CD4-positive, alpha-beta T cell (primary cell): ENCODE data around the gene ECT2L. TPM values are rescaled to one million over a fixed set of nuclear protein-coding genes. Genes with fewer than 3 reads are reported as not detected.

ENCODE experiments used
- ATAC-seq: fragments of 200-7000 bp; cut with Tn5 transposase; one replicate; pipeline ENCODE4 v1.10.0; 2022; ENCODE audit warnings: mild to moderate bottlenecking; ENCODE audit not compliant: poor library complexity
- CTCF ChIA-PET: fragments of 350-600 bp; sonication (Branson Sonifier 250); formaldehyde crosslinking; loops from one replicate; lab custom pipeline; 2021; ENCODE audit warnings: antibody characterized with exemption, inconsistent platforms; lab: Charles Lee
- POLR2A ChIA-PET: fragments of 350-600 bp; sonication (Branson Sonifier 250); formaldehyde crosslinking; loops from one replicate; lab custom pipeline; 2021; ENCODE audit warnings: antibody characterized with exemption, inconsistent platforms; lab: Charles Lee
- DNase-seq, 14 experiments: peaks; one replicate each; pipeline ENCODE4 v3.0.0-alpha.2; 2013 to 2020; ENCODE audit warnings: mixed read lengths in 2 of 14
- H3K27ac ChIP-seq, 2 donors: one replicate each; pipeline versions ENCODE4 v1.5.1 to v1.7.0; 2013; ENCODE audit warnings: low read length in 2 of 2, low read depth in 1 of 2, mild to moderate bottlenecking in 1 of 2
- H3K27me3 ChIP-seq, 2 experiments: 1 replicate in 1 of 2; 2 replicates in 1 of 2; pipeline versions ENCODE4 v1.6.1 to v1.7.0; 2013; ENCODE audit warnings: low read length in 2 of 2, control low read depth in 1 of 2, mild to moderate bottlenecking in 1 of 2, moderate library complexity in 1 of 2; ENCODE audit not compliant: insufficient read depth in 2 of 2, control insufficient read depth in 1 of 2
- H3K36me3 ChIP-seq: one replicate; pipeline ENCODE4 v1.6.1; 2013; ENCODE audit warnings: low read length, control low read depth; ENCODE audit not compliant: insufficient read depth
- H3K4me1 ChIP-seq: one replicate; pipeline ENCODE4 v1.6.1; 2013; ENCODE audit warnings: low read length, control low read depth; ENCODE audit not compliant: insufficient read depth
- H3K4me3 ChIP-seq: one replicate; pipeline ENCODE4 v1.5.1; 2013; ENCODE audit warnings: mild to moderate bottlenecking, low read length, moderate library complexity
- H3K9me3 ChIP-seq, 2 experiments: 1 replicate in 1 of 2; 2 replicates in 1 of 2; pipeline versions ENCODE4 v1.6.1 to v1.7.0; 2013; ENCODE audit warnings: low read length in 2 of 2, mild to moderate bottlenecking in 2 of 2, control low read depth in 1 of 2, moderate library complexity in 1 of 2; ENCODE audit not compliant: control insufficient read depth in 1 of 2, insufficient read depth in 1 of 2
- H3K27ac Mint-ChIP-seq: one replicate; pipeline ENCODE4 v1.8.0; 2020; ENCODE audit warnings: mixed read lengths
- H3K27me3 Mint-ChIP-seq: one replicate; pipeline ENCODE4 v1.8.0; 2021; ENCODE audit warnings: mixed read lengths
- H3K36me3 Mint-ChIP-seq: one replicate; pipeline ENCODE4 v1.8.0; 2021; ENCODE audit warnings: low read depth, mixed read lengths
- H3K4me1 Mint-ChIP-seq: one replicate; pipeline ENCODE4 v1.8.0; 2021; ENCODE audit warnings: low read depth, mixed read lengths
- H3K4me3 Mint-ChIP-seq: one replicate; pipeline ENCODE4 v1.8.0; 2020; ENCODE audit warnings: mild to moderate bottlenecking, mixed read lengths
- H3K9me3 Mint-ChIP-seq: one replicate; pipeline ENCODE4 v1.8.0; 2020; ENCODE audit warnings: mixed read lengths
- intact Hi-C, 2 experiments: fragments of 100-400 bp; cut with DNase I in 1 of 2; cut with micrococcal nuclease in 1 of 2; formaldehyde crosslinking; loops; one replicate each; pipeline versions ENCODE4 v1.15.1 to v1.9.0; 2023 to 2025; cut with DNase I, micrococcal nuclease
- total RNA-seq, 174 experiments: library from RNA in 2 of 174; stranded (reverse) in 2 of 174; gene quantifications; one replicate each; pipeline ENCODE4 v1.2.3 and lab custom pipeline; 2021 to 2026
- TF ChIP-seq, protein P1 (sequence below): fragments of 200-600 bp; IDR thresholded peaks from one replicate; pipeline ENCODE4 v1.8.0; 2022; ENCODE audit warnings: antibody characterized with exemption, mild to moderate bottlenecking

Gene ECT2L
- total RNA-seq, 2 experiments from 2014 or later = not detected

DNA sequence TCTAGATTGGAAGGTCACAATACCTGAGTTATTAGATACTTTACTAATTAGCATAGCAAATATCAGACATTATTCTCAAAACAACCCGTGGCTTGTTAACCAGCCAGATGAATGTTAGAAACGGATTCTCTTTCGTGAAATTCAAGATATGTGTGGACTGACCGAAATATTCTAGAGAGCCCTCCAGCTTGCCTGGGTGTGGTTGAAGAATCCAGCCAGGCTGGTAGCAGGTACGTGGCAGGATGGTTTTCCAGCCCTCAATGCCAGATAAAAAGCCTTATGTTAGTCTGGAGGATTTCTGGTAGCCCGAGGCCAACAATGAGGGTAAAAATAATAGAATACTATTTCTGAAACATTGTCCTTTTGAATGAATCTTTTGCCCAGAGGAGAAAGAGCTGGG lies 19.3 kb downstream of the ECT2L start:
- intact Hi-C loops = loop anchor here in 1 of 2 experiments (1.0 to 10.0 kb wide), 3 partner anchors 240 to 549 kb away; no protein-coding TSS in a partner anchor

DNA sequence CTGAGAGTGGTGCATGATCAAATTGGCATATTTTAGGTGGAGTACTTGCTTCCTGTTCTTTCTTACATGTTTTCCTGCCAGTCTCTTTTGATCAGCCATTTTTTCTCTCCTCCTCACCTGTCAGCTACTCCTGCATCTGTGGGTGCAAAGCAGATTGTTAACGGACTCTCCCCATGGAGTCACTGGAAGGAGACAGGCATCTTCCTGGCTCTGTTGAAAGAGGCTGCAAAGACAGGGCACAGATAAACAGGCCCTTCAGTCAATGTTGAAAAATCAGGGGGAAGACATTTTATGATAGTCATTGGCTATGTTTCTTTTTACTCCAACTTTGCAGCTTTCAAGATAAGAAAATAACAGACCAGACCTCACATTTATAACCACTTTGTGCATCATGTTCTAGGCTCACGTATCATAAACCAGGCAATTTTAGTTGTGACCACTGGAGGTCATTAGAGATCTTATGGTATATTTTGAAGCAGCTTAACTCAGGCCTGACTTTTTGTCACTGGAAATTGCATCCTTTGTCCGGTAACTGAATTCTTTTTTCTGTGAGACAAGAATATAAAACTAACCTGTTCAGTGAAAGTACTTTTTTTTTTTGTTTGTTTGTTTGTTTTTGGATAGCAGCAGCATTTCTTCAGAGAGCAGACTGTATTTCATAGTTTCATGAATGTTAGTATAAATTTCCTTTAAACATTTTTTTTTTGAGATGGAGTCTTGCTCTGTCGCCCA lies 20.1 kb downstream of the ECT2L start:
- H3K36me3 Mint-ChIP-seq = no peaks in the 10 kb centered on the region
- no peak overlapping the region for H3K4me3 ChIP-seq
- H3K27ac ChIP-seq = no peak overlapping the region
- H3K9me3 ChIP-seq = no peaks in the 10 kb centered on the region
- no peaks in the 10 kb centered on the region for H3K9me3 Mint-ChIP-seq
- peak in 3 of 14 experiments; percentile 54 to 58 (median 55) for DNase-seq
- ChIA-PET POLR2A (interaction anchor here (0.7 to 1.4 kb wide), 7 partner anchors 9 to 559 kb away, joined by 3 to 6 read pairs (median 4); partner anchors contain the start of gene CITED2), CTCF (interaction anchor here (1.2 to 1.4 kb wide), 3 partner anchors 171 to 548 kb away, joined by 3 read pairs; no protein-coding TSS in a partner anchor)
- H3K27ac Mint-ChIP-seq = no peak overlapping the region
- H3K27me3 Mint-ChIP-seq = no peaks in the 10 kb centered on the region
- H3K4me1 Mint-ChIP-seq = peaks cover 6% of the 10 kb centered on the region
- no peak overlapping the region for H3K4me3 Mint-ChIP-seq
- no peaks in the 10 kb centered on the region for H3K27me3 ChIP-seq
- no peaks in the 10 kb centered on the region for H3K4me1 ChIP-seq
- intact Hi-C loops = loop anchor here (1.0 to 10.0 kb wide), 5 partner anchors 171 to 548 kb away; no protein-coding TSS in a partner anchor
- H3K36me3 ChIP-seq = no peaks in the 10 kb centered on the region
- ATAC-seq = peak; percentile 74
- TF ChIP-seq, protein P1, sequence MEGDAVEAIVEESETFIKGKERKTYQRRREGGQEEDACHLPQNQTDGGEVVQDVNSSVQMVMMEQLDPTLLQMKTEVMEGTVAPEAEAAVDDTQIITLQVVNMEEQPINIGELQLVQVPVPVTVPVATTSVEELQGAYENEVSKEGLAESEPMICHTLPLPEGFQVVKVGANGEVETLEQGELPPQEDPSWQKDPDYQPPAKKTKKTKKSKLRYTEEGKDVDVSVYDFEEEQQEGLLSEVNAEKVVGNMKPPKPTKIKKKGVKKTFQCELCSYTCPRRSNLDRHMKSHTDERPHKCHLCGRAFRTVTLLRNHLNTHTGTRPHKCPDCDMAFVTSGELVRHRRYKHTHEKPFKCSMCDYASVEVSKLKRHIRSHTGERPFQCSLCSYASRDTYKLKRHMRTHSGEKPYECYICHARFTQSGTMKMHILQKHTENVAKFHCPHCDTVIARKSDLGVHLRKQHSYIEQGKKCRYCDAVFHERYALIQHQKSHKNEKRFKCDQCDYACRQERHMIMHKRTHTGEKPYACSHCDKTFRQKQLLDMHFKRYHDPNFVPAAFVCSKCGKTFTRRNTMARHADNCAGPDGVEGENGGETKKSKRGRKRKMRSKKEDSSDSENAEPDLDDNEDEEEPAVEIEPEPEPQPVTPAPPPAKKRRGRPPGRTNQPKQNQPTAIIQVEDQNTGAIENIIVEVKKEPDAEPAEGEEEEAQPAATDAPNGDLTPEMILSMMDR = peak; percentile 79

More for the DNA sequence above, 19.3 kb downstream of the ECT2L start:
- H3K4me1 ChIP-seq = no peaks in the 10 kb centered on the region
- ATAC-seq (no peak), DNase-seq (no peak)
- no peaks in the 10 kb centered on the region for H3K27me3 ChIP-seq
- Mint-ChIP-seq H3K27me3 (no peaks in the 10 kb centered on the region), H3K4me1 (peaks cover 6% of the 10 kb centered on the region), H3K36me3 (no peaks in the 10 kb centered on the region), H3K4me3 (no peak overlapping the region), H3K9me3 (no peaks in the 10 kb centered on the region), H3K27ac (no peak overlapping the region)
- CTCF ChIA-PET = interaction anchor here (1.3 to 1.4 kb wide), 2 partner anchors 172 to 549 kb away, joined by 3 read pairs; no protein-coding TSS in a partner anchor
- no peak overlapping the region for H3K27ac ChIP-seq
- POLR2A ChIA-PET = interaction anchor here (1.3 to 1.4 kb wide), 3 partner anchors 549 to 560 kb away, joined by 4 to 6 read pairs (median 4); partner anchors contain the start of gene CITED2
- no peaks in the 10 kb centered on the region for H3K36me3 ChIP-seq
- TF ChIP-seq, protein P1 = no peak
- H3K9me3 ChIP-seq = no peaks in the 10 kb centered on the region
- H3K4me3 ChIP-seq = no peak overlapping the region

DNA sequence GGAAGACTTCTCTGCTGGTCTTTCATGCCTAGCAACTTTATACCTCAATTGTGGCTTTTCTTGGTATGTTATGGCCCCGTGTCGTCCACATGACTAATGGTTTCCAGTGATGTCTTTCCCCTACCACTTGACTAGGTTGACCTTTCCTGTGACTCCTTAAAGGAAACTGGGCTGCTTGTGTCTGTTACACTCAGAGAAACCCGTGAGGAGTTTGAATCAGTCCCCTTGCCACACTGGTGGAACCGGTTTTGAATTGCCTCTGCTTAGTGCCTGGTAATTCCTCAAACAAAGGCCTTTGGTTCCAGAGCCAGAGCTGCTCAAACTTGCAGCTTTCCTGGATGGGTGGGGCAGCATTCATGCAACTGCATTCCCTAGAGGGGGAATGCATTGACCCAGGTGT lies 21.9 kb downstream of the ECT2L start:
- intact Hi-C loops = loop anchor here (2.0 to 10.0 kb wide), 3 partner anchors 169 to 405 kb away; no protein-coding TSS in a partner anchor
- POLR2A ChIA-PET = no interaction called here
- Mint-ChIP-seq H3K27ac (no peak overlapping the region), H3K27me3 (no peaks in the 10 kb centered on the region), H3K4me3 (no peak overlapping the region), H3K9me3 (no peaks in the 10 kb centered on the region), H3K36me3 (no peaks in the 10 kb centered on the region), H3K4me1 (peaks cover 6% of the 10 kb centered on the region)
- CTCF ChIA-PET = no interaction called here
- Histone ChIP-seq H3K27ac (no peak overlapping the region), H3K4me3 (no peak overlapping the region), H3K36me3 (no peaks in the 10 kb centered on the region), H3K9me3 (no peaks in the 10 kb centered on the region), H3K4me1 (no peaks in the 10 kb centered on the region), H3K27me3 (no peaks in the 10 kb centered on the region)
- ATAC-seq (no peak), DNase-seq (no peak)
- TF ChIP-seq, protein P1 = no peak
